ENCODE data around the gene PRL.

- TF ChIP-seq POLR2A (IDR thresholded peaks at IDR 0.05) (no peak), CTCF (IDR thresholded peaks at IDR 0.05) (no peak)
Observed at GRCh38 chr6:22328474-22328873, 31.6 kb upstream of the PRL start.

Measured in body of pancreas (tissue), 4 donors.